Measurements from ENCODE around the gene SHB.
"Not testable (repeated sequence)": the region's sequence is repeated elsewhere in the genome, so short reads cannot be mapped to it uniquely, and the experiment has no call there.

SHB gene

GRCh38 chr9:38047301-38048251 lies 21.5 kb downstream of the SHB start:
- Histone ChIP-seq H3K9me3 (ENCODE audit: control insufficient read depth, insufficient read depth, low read depth, low read length) (no peaks in the 10 kb centered on the region), H3K9ac (ENCODE audit: low read length) (peak overlapping the region; percentile 91), H3K36me3 (ENCODE audit: control insufficient read depth, insufficient read depth, low read length) (no peaks in the 10 kb centered on the region), H3K4me3 (ENCODE audit: low read depth, low read length) (peak overlapping the region; percentile 30), H3K4me1 (ENCODE audit: control insufficient read depth, insufficient read depth, low read length) (peaks cover 56% of the 10 kb centered on the region), H3K27ac (ENCODE audit: low read depth, low read length) (peak overlapping the region; percentile 89), H3K27me3 (ENCODE audit: control insufficient read depth, insufficient read depth, low read length) (no peaks in the 10 kb centered on the region)

- H3K36me3 ChIP-seq (ENCODE audit: control insufficient read depth, insufficient read depth, low read length): no peaks in the 10 kb centered on the region
- H3K9me3 ChIP-seq (ENCODE audit: control insufficient read depth, insufficient read depth, low read depth, low read length): no peaks in the 10 kb centered on the region
- H3K27me3 ChIP-seq (ENCODE audit: control insufficient read depth, insufficient read depth, low read length): no peaks in the 10 kb centered on the region
- peak overlapping the region; percentile 91 for H3K9ac ChIP-seq (ENCODE audit: low read length)
- peaks cover 56% of the 10 kb centered on the region for H3K4me1 ChIP-seq (ENCODE audit: control insufficient read depth, insufficient read depth, low read length)
- H3K27ac ChIP-seq (ENCODE audit: low read depth, low read length): peak overlapping the region; percentile 89
- H3K4me3 ChIP-seq (ENCODE audit: low read depth, low read length): peak overlapping the region; percentile 30; the same call in 1 of the 2 replicates
Observed at GRCh38 chr9:38046661-38047300, 22.2 kb downstream of the SHB start.

GRCh38 chr9:38045939-38046338 lies 23.1 kb downstream of the SHB start:
- H3K9me3 ChIP-seq (ENCODE audit: control insufficient read depth, insufficient read depth, low read depth, low read length); H3K4me3 ChIP-seq (ENCODE audit: low read depth, low read length); H3K27me3 ChIP-seq (ENCODE audit: control insufficient read depth, insufficient read depth, low read length); H3K36me3 ChIP-seq (ENCODE audit: control insufficient read depth, insufficient read depth, low read length); H3K9ac ChIP-seq (ENCODE audit: low read length): not testable (repeated sequence)
- Histone ChIP-seq H3K27ac (ENCODE audit: low read depth, low read length) (peak overlapping the region; percentile 89; the same call in 1 of the 2 replicates), H3K4me1 (ENCODE audit: control insufficient read depth, insufficient read depth, low read length) (peaks cover 56% of the 10 kb centered on the region)

- H3K9ac ChIP-seq (ENCODE audit: low read length): no peak overlapping the region
- H3K36me3 ChIP-seq (ENCODE audit: control insufficient read depth, insufficient read depth, low read length): no peaks in the 10 kb centered on the region
- no peaks in the 10 kb centered on the region for H3K27me3 ChIP-seq (ENCODE audit: control insufficient read depth, insufficient read depth, low read length)
- H3K27ac ChIP-seq (ENCODE audit: low read depth, low read length): no peak overlapping the region
- H3K9me3 ChIP-seq (ENCODE audit: control insufficient read depth, insufficient read depth, low read depth, low read length): no peaks in the 10 kb centered on the region
- peaks cover 60% of the 10 kb centered on the region for H3K4me1 ChIP-seq (ENCODE audit: control insufficient read depth, insufficient read depth, low read length)
- H3K4me3 ChIP-seq (ENCODE audit: low read depth, low read length): no peak overlapping the region
Observed at GRCh38 chr9:38044706-38045105, 24.3 kb downstream of the SHB start.

- Histone ChIP-seq H3K9me3 (ENCODE audit: control insufficient read depth, insufficient read depth, low read depth, low read length) (no peaks in the 10 kb centered on the region), H3K4me1 (ENCODE audit: control insufficient read depth, insufficient read depth, low read length) (peaks cover 67% of the 10 kb centered on the region), H3K9ac (ENCODE audit: low read length) (no peak overlapping the region), H3K4me3 (ENCODE audit: low read depth, low read length) (no peak overlapping the region), H3K36me3 (ENCODE audit: control insufficient read depth, insufficient read depth, low read length) (no peaks in the 10 kb centered on the region), H3K27me3 (ENCODE audit: control insufficient read depth, insufficient read depth, low read length) (no peaks in the 10 kb centered on the region), H3K27ac (ENCODE audit: low read depth, low read length) (no peak overlapping the region)
Observed at GRCh38 chr9:38043931-38044623, 24.9 kb downstream of the SHB start.

- H3K36me3 ChIP-seq (ENCODE audit: control insufficient read depth, insufficient read depth, low read length): no peaks in the 10 kb centered on the region
- H3K4me3 ChIP-seq (ENCODE audit: low read depth, low read length): no peak overlapping the region
- no peaks in the 10 kb centered on the region for H3K9me3 ChIP-seq (ENCODE audit: control insufficient read depth, insufficient read depth, low read depth, low read length)
- no peak overlapping the region for H3K27ac ChIP-seq (ENCODE audit: low read depth, low read length)
- no peak overlapping the region for H3K9ac ChIP-seq (ENCODE audit: low read length)
- peaks cover 73% of the 10 kb centered on the region for H3K4me1 ChIP-seq (ENCODE audit: control insufficient read depth, insufficient read depth, low read length)
- H3K27me3 ChIP-seq (ENCODE audit: control insufficient read depth, insufficient read depth, low read length): no peaks in the 10 kb centered on the region
Observed at GRCh38 chr9:38042626-38043357, 26.2 kb downstream of the SHB start.

GRCh38 chr9:38041564-38042243 lies 27.3 kb downstream of the SHB start:
- Histone ChIP-seq H3K36me3 (ENCODE audit: control insufficient read depth, insufficient read depth, low read length) (no peaks in the 10 kb centered on the region), H3K9ac (ENCODE audit: low read length) (no peak overlapping the region), H3K4me3 (ENCODE audit: low read depth, low read length) (no peak overlapping the region), H3K4me1 (ENCODE audit: control insufficient read depth, insufficient read depth, low read length) (peaks cover 73% of the 10 kb centered on the region), H3K27ac (ENCODE audit: low read depth, low read length) (no peak overlapping the region), H3K9me3 (ENCODE audit: control insufficient read depth, insufficient read depth, low read depth, low read length) (no peaks in the 10 kb centered on the region), H3K27me3 (ENCODE audit: control insufficient read depth, insufficient read depth, low read length) (no peaks in the 10 kb centered on the region)

GRCh38 chr9:38039907-38040682 lies 28.9 kb downstream of the SHB start:
- H3K4me1 ChIP-seq (ENCODE audit: control insufficient read depth, insufficient read depth, low read length): peaks cover 71% of the 10 kb centered on the region
- H3K27ac ChIP-seq (ENCODE audit: low read depth, low read length): peak overlapping the region; percentile 62; the same call in 1 of the 2 replicates
- H3K36me3 ChIP-seq (ENCODE audit: control insufficient read depth, insufficient read depth, low read length): no peaks in the 10 kb centered on the region
- peak overlapping the region; percentile 54 for H3K9ac ChIP-seq (ENCODE audit: low read length)
- no peaks in the 10 kb centered on the region for H3K27me3 ChIP-seq (ENCODE audit: control insufficient read depth, insufficient read depth, low read length)
- no peak overlapping the region for H3K4me3 ChIP-seq (ENCODE audit: low read depth, low read length)
- H3K9me3 ChIP-seq (ENCODE audit: control insufficient read depth, insufficient read depth, low read depth, low read length): no peaks in the 10 kb centered on the region

GRCh38 chr9:38039090-38039906 lies 29.7 kb downstream of the SHB start:
- Histone ChIP-seq H3K36me3 (ENCODE audit: control insufficient read depth, insufficient read depth, low read length) (no peaks in the 10 kb centered on the region), H3K27me3 (ENCODE audit: control insufficient read depth, insufficient read depth, low read length) (no peaks in the 10 kb centered on the region), H3K4me1 (ENCODE audit: control insufficient read depth, insufficient read depth, low read length) (peaks cover 71% of the 10 kb centered on the region), H3K9ac (ENCODE audit: low read length) (peak overlapping the region; percentile 54), H3K4me3 (ENCODE audit: low read depth, low read length) (no peak overlapping the region), H3K27ac (ENCODE audit: low read depth, low read length) (peak overlapping the region; percentile 62; the same call in 1 of the 2 replicates), H3K9me3 (ENCODE audit: control insufficient read depth, insufficient read depth, low read depth, low read length) (no peaks in the 10 kb centered on the region)
